SU-DHL-6 (cell line): ENCODE data around the gene CUX1.

Experiments
- CTCF ChIP-seq: fragments of 200-600 bp; sonication (generic); IDR thresholded peaks from one replicate; pipeline ENCODE4 v1.5.1; 2017; ENCODE audit warnings: antibody characterized with exemption, mild to moderate bottlenecking, low read length, moderate library complexity; ENCODE audit not compliant: insufficient read depth, poor library complexity, severe bottlenecking
- EZH2phosphoT487 ChIP-seq: fragments of 200-600 bp; sonication (generic), shearing (Covaris generic); conservative IDR thresholded peaks from 2 replicates; pipeline ENCODE4 v1.6.1; 2018; ENCODE audit warnings: mild to moderate bottlenecking, antibody characterized with exemption, low read length, moderate library complexity, mixed read lengths

GRCh38 chr7:101814991-101815825 lies 2.2 kb upstream of the CUX1 start:
- TF ChIP-seq CTCF (peak; percentile 43), EZH2phosphoT487 (no peak)
